AG10803 (cell line): Measurements from ENCODE around the gene MVB12A.

ENCODE experiments used
- DNase-seq: peaks from one replicate; pipeline ENCODE4 v3.0.0; 2010; ENCODE audit warnings: low read depth
- H3K4me3 ChIP-seq: 2 replicates; pipeline ENCODE4 v1.5.1; 2011; ENCODE audit warnings: mild to moderate bottlenecking, low read length, control low read depth
- CTCF ChIP-seq: conservative IDR thresholded peaks from 2 replicates; pipeline ENCODE4 v1.5.1; 2011; ENCODE audit warnings: mild to moderate bottlenecking, low read length, control low read depth, inconsistent platforms

MVB12A gene

GRCh38 chr19:17466487-17466850 is 46.6 kb downstream of the MVB12A start:
- TF ChIP-seq CTCF = no peak
- no peak overlapping the region for H3K4me3 ChIP-seq
- no peak for DNase-seq

DNA sequence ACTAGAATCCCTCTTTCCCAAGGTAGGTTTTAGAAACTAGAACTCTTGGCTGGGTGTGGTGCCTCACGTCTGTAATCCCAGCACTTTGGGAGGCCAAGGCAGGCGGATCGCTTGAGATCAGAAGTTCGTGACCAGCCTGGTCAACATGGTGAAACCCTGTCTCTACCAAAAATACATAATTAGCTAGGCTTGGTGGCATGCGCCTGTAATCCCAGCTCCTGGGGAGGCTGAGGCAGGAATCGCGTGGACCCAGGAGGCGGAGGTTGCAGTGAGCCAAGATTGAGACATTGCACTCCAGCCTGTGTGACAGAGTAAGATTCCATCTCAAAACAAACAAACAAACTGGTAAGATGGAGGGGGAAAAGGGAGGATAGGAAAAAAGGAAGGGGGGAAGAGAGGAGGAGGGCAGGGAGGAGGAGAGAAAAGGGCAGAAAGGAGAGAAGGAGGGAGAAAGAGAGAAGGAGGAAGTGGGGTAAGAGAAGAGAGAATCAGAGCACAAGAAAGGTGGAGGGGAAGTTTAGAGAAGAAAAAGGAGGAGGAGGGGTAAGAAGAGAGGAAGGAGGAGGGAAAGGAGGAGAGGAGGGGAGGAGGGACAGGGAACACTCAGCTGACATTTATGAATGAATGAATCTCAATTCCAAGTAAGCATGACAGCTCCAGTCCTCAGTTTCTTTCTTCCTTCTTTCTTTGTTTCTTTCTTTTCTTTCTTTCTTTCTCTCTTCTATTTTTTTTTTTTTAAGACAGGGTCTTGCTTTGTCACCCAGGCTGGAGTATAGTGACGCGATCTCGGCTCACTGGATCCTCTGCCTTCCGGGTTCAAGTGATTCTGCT is 47.8 kb downstream of the MVB12A start:
- DNase-seq = no peak
- H3K4me3 ChIP-seq = no peak overlapping the region
- TF ChIP-seq CTCF = no peak

DNA sequence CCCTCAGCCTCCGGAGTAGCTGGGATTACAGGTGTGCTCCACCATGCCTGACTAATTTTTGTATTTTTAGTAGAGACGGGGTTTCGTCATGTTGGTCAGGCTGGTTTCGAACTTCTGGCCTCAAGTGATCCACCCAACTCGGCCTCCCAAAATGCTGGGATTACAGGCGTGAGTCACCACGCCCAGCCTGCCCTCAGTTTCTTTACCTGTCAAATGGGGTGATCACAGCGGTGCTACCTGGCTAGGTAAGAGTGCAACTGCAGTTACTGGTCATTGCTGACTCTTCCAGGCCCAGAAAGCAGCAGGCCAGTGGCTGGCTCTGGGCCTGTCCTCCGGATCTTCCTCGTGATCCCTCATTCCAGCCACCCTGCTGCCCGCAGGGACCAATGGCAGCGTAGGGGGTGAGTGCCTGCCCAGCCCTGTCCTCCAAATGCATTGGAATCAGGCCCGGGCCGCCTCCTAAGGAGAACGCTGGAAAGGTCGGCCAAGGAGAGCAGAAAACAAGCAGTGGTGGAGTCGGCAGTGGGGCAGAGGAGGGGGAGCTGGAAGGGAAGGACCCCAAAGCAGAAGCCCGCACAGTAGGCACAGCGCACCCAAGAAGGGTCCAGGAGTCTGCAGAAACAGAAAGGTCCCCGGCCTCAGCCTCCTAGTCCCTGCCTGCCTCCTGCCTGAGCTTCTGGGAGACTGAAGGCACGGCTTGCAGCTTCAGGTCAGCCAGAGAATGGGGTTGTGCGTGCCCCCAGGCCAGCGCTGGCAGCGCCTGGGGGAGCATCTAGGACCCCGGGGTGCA is 48.6 kb downstream of the MVB12A start:
- peak; percentile 55 for DNase-seq

GRCh38 chr19:17469092-17469480 is 49.2 kb downstream of the MVB12A start:
- peak overlapping the region; percentile 61 for H3K4me3 ChIP-seq
- no peak for DNase-seq
- no peak for TF ChIP-seq CTCF

More for the DNA sequence above, 48.6 kb downstream of the MVB12A start:
- no peak for TF ChIP-seq CTCF
- H3K4me3 ChIP-seq = peak overlapping the region; percentile 61

GRCh38 chr19:17469481-17470067 is 49.7 kb downstream of the MVB12A start:
- H3K4me3 ChIP-seq = peak overlapping the region; percentile 76
- peak; percentile 96 for DNase-seq
- TF ChIP-seq CTCF = no peak

DNA sequence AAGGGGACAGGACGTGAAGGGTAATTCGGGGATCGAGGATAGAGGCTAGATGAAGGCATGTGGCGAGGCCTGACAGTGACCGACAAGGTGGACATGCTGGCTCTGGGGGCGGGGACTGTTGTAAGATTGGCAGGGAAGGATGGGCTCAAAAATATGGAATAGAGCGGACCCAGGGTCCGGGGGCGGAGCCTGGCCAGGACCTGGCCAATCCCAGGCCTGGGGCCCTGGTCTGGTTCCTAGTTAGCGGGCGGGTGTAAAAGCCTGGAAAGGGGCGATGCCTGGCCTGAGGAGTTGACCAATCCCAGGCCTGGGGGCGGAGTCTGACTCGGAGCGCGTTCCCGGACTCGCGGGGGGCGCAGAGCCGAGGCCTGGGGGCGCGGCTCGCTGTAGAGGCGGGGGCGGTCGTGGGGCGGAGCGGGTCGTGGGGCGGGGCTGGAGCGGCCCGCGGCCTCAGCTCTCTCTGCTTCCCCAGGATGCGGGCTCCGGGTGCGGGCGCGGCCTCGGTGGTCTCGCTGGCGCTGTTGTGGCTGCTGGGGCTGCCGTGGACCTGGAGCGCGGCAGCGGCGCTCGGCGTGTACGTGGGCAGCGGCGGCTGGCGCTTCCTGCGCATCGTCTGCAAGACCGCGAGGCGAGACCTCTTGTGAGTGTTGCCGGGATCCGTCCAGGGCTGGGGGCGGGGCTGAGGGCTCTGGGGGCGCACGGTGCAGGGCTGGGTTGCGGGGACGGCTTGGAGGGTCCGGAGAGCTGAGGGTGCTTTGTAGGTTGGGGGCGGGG is 50.4 kb downstream of the MVB12A start, which contains the start of gene SLC27A1:
TSS of gene SLC27A1 (plus strand) at position 457 of the 774 bp plus-strand sequence. CDS start at position 474, 17 bp downstream.
- H3K4me3 ChIP-seq = peak within 1 kb of the TSS; percentile 85
- no peak for TF ChIP-seq CTCF
- DNase-seq = peak; percentile 99
